CD4-positive, alpha-beta T cell (primary cell): Measurements from ENCODE around the gene UNC50. TPM values are rescaled to one million over a fixed set of nuclear protein-coding genes. Genes with fewer than 3 reads are reported as not detected.

ENCODE experiments used
- ATAC-seq: fragments of 200-7000 bp; cut with Tn5 transposase; one replicate; pipeline ENCODE4 v1.10.0; 2022; ENCODE audit warnings: mild to moderate bottlenecking; ENCODE audit not compliant: poor library complexity
- CTCF ChIA-PET: fragments of 350-600 bp; sonication (Branson Sonifier 250); formaldehyde crosslinking; loops from one replicate; lab custom pipeline; 2021; ENCODE audit warnings: antibody characterized with exemption, inconsistent platforms; lab: Charles Lee
- POLR2A ChIA-PET: fragments of 350-600 bp; sonication (Branson Sonifier 250); formaldehyde crosslinking; loops from one replicate; lab custom pipeline; 2021; ENCODE audit warnings: antibody characterized with exemption, inconsistent platforms; lab: Charles Lee
- DNase-seq, 14 experiments: peaks; one replicate each; pipeline ENCODE4 v3.0.0-alpha.2; 2013 to 2020; ENCODE audit warnings: mixed read lengths in 2 of 14
- H3K27ac ChIP-seq, 2 donors: one replicate each; pipeline versions ENCODE4 v1.5.1 to v1.7.0; 2013; ENCODE audit warnings: low read length in 2 of 2, low read depth in 1 of 2, mild to moderate bottlenecking in 1 of 2
- H3K27me3 ChIP-seq, 2 experiments: 1 replicate in 1 of 2; 2 replicates in 1 of 2; pipeline versions ENCODE4 v1.6.1 to v1.7.0; 2013; ENCODE audit warnings: low read length in 2 of 2, control low read depth in 1 of 2, mild to moderate bottlenecking in 1 of 2, moderate library complexity in 1 of 2; ENCODE audit not compliant: insufficient read depth in 2 of 2, control insufficient read depth in 1 of 2
- H3K36me3 ChIP-seq: one replicate; pipeline ENCODE4 v1.6.1; 2013; ENCODE audit warnings: low read length, control low read depth; ENCODE audit not compliant: insufficient read depth
- H3K4me1 ChIP-seq: one replicate; pipeline ENCODE4 v1.6.1; 2013; ENCODE audit warnings: low read length, control low read depth; ENCODE audit not compliant: insufficient read depth
- H3K4me3 ChIP-seq: one replicate; pipeline ENCODE4 v1.5.1; 2013; ENCODE audit warnings: mild to moderate bottlenecking, low read length, moderate library complexity
- H3K9me3 ChIP-seq, 2 experiments: 1 replicate in 1 of 2; 2 replicates in 1 of 2; pipeline versions ENCODE4 v1.6.1 to v1.7.0; 2013; ENCODE audit warnings: low read length in 2 of 2, mild to moderate bottlenecking in 2 of 2, control low read depth in 1 of 2, moderate library complexity in 1 of 2; ENCODE audit not compliant: control insufficient read depth in 1 of 2, insufficient read depth in 1 of 2
- H3K27ac Mint-ChIP-seq: one replicate; pipeline ENCODE4 v1.8.0; 2020; ENCODE audit warnings: mixed read lengths
- H3K27me3 Mint-ChIP-seq: one replicate; pipeline ENCODE4 v1.8.0; 2021; ENCODE audit warnings: mixed read lengths
- H3K36me3 Mint-ChIP-seq: one replicate; pipeline ENCODE4 v1.8.0; 2021; ENCODE audit warnings: low read depth, mixed read lengths
- H3K4me1 Mint-ChIP-seq: one replicate; pipeline ENCODE4 v1.8.0; 2021; ENCODE audit warnings: low read depth, mixed read lengths
- H3K4me3 Mint-ChIP-seq: one replicate; pipeline ENCODE4 v1.8.0; 2020; ENCODE audit warnings: mild to moderate bottlenecking, mixed read lengths
- H3K9me3 Mint-ChIP-seq: one replicate; pipeline ENCODE4 v1.8.0; 2020; ENCODE audit warnings: mixed read lengths
- intact Hi-C, 2 experiments: fragments of 100-400 bp; cut with DNase I in 1 of 2; cut with micrococcal nuclease in 1 of 2; formaldehyde crosslinking; loops; one replicate each; pipeline versions ENCODE4 v1.15.1 to v1.9.0; 2023 to 2025; cut with DNase I, micrococcal nuclease
- total RNA-seq, 174 experiments: library from RNA in 2 of 174; stranded (reverse) in 2 of 174; gene quantifications; one replicate each; pipeline ENCODE4 v1.2.3 and lab custom pipeline; 2021 to 2026
- TF ChIP-seq, protein P1 (sequence below): fragments of 200-600 bp; IDR thresholded peaks from one replicate; pipeline ENCODE4 v1.8.0; 2022; ENCODE audit warnings: antibody characterized with exemption, mild to moderate bottlenecking

The UNC50 gene
- total RNA-seq, 2 experiments from 2014 or later: 17.1 to 17.5 TPM

DNA sequence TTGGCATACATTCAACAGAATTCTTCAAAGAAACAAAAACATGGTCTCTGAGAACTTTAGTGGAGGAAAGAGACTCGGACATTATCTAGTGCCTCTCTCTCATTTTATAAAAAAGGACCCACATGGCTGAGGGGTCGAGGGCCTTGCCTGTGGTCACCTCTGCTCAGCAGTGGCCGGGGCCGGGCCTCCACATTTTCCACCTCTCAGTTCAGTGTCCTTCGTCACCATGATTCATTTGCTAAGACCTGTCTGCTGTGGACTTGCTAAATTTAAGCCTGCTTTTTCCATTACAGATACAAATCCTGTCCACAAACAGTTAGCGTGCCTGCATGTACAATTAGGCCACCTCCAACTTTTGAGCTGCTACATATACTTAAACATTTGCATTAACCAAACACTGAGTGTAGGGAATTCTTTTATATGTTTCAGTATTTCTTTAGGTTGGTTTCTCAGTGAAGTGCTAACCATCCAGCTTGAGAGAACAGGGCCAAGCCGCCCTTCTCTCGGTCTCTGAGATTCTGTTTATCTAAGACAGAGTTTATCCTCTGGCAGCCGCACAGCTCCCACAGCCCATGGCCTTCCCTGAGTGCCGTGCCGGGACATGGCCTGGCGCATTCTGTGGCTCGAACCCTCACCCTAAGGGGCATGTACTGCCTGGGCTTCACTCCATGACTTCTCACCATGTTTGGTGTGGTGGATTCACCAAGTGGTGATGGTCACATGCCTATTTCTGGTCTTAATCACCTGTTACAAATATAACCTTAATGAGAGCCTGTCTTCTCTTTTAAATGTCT, 46.3 kb upstream of the UNC50 start:
- Mint-ChIP-seq H3K27ac (no peak overlapping the region), H3K27me3 (no peaks in the 10 kb centered on the region), H3K36me3 (peaks cover 87% of the 10 kb centered on the region), H3K9me3 (no peaks in the 10 kb centered on the region), H3K4me3 (no peak overlapping the region), H3K4me1 (peaks cover 21% of the 10 kb centered on the region)
- POLR2A ChIA-PET: interaction anchor here (0.7 kb wide), 1 partner anchor 61 kb away, joined by 3 read pairs; no protein-coding TSS in a partner anchor
- TF ChIP-seq, protein P1, sequence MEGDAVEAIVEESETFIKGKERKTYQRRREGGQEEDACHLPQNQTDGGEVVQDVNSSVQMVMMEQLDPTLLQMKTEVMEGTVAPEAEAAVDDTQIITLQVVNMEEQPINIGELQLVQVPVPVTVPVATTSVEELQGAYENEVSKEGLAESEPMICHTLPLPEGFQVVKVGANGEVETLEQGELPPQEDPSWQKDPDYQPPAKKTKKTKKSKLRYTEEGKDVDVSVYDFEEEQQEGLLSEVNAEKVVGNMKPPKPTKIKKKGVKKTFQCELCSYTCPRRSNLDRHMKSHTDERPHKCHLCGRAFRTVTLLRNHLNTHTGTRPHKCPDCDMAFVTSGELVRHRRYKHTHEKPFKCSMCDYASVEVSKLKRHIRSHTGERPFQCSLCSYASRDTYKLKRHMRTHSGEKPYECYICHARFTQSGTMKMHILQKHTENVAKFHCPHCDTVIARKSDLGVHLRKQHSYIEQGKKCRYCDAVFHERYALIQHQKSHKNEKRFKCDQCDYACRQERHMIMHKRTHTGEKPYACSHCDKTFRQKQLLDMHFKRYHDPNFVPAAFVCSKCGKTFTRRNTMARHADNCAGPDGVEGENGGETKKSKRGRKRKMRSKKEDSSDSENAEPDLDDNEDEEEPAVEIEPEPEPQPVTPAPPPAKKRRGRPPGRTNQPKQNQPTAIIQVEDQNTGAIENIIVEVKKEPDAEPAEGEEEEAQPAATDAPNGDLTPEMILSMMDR: no peak
- CTCF ChIA-PET: interaction anchor here (0.5 to 0.9 kb wide), 2 partner anchors 183 to 588 kb away, joined by 3 to 4 read pairs; no protein-coding TSS in a partner anchor
- DNase-seq (no peak), ATAC-seq (no peak)
- peaks cover 4% of the 10 kb centered on the region for H3K4me1 ChIP-seq
- no peak overlapping the region for H3K27ac ChIP-seq
- H3K27me3 ChIP-seq: no peaks in the 10 kb centered on the region
- H3K4me3 ChIP-seq: no peak overlapping the region
- no peaks in the 10 kb centered on the region for H3K9me3 ChIP-seq
- peaks cover 95% of the 10 kb centered on the region for H3K36me3 ChIP-seq
- intact Hi-C loops: no loop called here

DNA sequence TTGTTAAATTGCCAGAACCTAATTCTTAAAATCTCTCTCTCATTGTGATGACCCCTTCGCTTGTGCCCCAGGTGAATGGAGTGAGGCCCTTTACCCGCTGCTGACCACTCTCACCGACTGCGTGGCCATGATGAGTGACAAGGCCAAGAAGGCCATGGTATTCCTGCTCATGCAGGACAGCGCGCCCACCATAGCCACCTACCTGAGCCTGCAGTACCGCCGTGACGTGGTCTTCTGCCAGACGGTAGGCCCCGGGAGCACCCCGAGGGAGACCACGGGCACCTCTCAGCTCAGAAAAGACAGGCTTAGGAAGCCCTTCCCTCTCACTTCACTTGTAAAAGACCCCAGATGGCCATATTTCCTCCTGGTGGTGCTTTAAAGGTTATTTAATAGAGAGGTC, 45.0 kb upstream of the UNC50 start:
- Mint-ChIP-seq H3K4me1 (peaks cover 13% of the 10 kb centered on the region), H3K9me3 (no peaks in the 10 kb centered on the region), H3K27ac (peak overlapping the region; percentile 15), H3K4me3 (no peak overlapping the region), H3K36me3 (peaks cover 84% of the 10 kb centered on the region), H3K27me3 (no peaks in the 10 kb centered on the region)
- POLR2A ChIA-PET: no interaction called here
- DNase-seq (no peak), ATAC-seq (no peak)
- TF ChIP-seq, protein P1: no peak
- peaks cover 95% of the 10 kb centered on the region for H3K36me3 ChIP-seq
- no peak overlapping the region for H3K4me3 ChIP-seq
- peaks cover 4% of the 10 kb centered on the region for H3K4me1 ChIP-seq
- intact Hi-C loops: no loop called here
- H3K27ac ChIP-seq: no peak overlapping the region
- no peaks in the 10 kb centered on the region for H3K27me3 ChIP-seq
- H3K9me3 ChIP-seq: no peaks in the 10 kb centered on the region
- CTCF ChIA-PET: no interaction called here

DNA sequence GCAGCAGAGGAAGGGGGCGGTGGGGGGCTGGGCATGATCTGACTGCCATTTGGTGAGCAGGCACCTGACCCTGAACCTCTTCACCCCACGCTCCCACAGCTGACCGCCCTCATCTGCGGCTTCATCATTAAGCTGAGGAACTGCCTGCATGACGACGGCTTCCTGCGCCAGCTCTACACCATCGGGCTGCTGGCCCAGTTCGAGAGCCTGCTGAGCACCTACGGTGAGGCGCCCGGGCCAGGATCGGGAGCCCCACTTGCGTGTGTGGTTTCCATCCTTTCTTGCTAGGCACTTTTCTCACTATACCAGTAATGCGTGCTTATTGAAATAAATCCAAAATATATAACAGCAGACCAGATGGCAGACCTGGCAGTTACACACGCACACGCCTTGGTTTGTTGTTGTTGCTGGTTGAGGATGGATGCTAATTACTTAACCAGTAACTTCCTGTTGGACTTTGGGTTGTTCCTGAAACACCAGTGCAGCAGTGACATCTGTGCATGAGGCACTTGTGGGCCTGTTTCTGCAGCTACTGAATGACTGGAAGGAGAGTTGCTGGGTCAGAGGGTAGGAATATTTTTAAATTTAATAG, 43.8 kb upstream of the UNC50 start:
- POLR2A ChIA-PET: no interaction called here
- H3K36me3 Mint-ChIP-seq: peaks cover 84% of the 10 kb centered on the region

More for the DNA sequence above, 43.8 kb upstream of the UNC50 start:
- Mint-ChIP-seq H3K4me1 (peaks cover under 1% of the 10 kb centered on the region), H3K4me3 (no peak overlapping the region), H3K27me3 (no peaks in the 10 kb centered on the region), H3K9me3 (no peaks in the 10 kb centered on the region), H3K27ac (no peak overlapping the region)
- Histone ChIP-seq H3K9me3 (no peaks in the 10 kb centered on the region), H3K27ac (no peak overlapping the region), H3K27me3 (no peaks in the 10 kb centered on the region), H3K36me3 (peaks cover 95% of the 10 kb centered on the region), H3K4me3 (no peak overlapping the region), H3K4me1 (no peaks in the 10 kb centered on the region)
- no peak for ATAC-seq
- TF ChIP-seq, protein P1: no peak
- intact Hi-C loops: loop anchor here (5.0 kb wide), 4 partner anchors 68 to 503 kb away; no protein-coding TSS in a partner anchor
- DNase-seq: no peak
- CTCF ChIA-PET: no interaction called here
